HepG2 (cell line): Measurements from ENCODE around the gene GRHPR. TPM values are rescaled to one million over a fixed set of nuclear protein-coding genes. Genes with fewer than 3 reads are reported as not detected.

Experiments
- AGO1 ChIP-seq: fragments of 200-400 bp; formaldehyde crosslinking; IDR thresholded peaks from 2 replicates; pipeline ENCODE4 v1.6.1; 2017; ENCODE audit warnings: mild to moderate bottlenecking, low read depth, low read length, moderate library complexity; ENCODE audit not compliant: poor library complexity, severe bottlenecking
- BCLAF1 ChIP-seq: fragments of 450-650 bp; IDR thresholded peaks from 2 replicates; pipeline ENCODE4 v1.6.1; 2017; ENCODE audit warnings: mild to moderate bottlenecking
- EZH2 ChIP-seq: conservative IDR thresholded peaks from 2 replicates; pipeline ENCODE4 v1.6.1; 2012; ENCODE audit warnings: mild to moderate bottlenecking, low read depth, low read length, moderate library complexity
- GATAD2A ChIP-seq: IDR thresholded peaks from 2 replicates; pipeline ENCODE4 v1.6.1; 2016
- HIC2 ChIP-seq: sonication (generic); formaldehyde crosslinking; IDR thresholded peaks from 2 replicates; pipeline ENCODE4 v1.9.0; 2022; ENCODE audit warnings: low read depth, missing genetic modification reagents
- HNF1B ChIP-seq: sonication (generic); formaldehyde crosslinking; IDR thresholded peaks from 2 replicates; pipeline ENCODE4 v1.5.1; 2020; ENCODE audit warnings: mild to moderate bottlenecking, moderate library complexity, missing genetic modification reagents
- HOMEZ ChIP-seq: IDR thresholded peaks from 2 replicates; pipeline ENCODE4 v1.6.1; 2016; ENCODE audit warnings: low read depth
- JUNB ChIP-seq: sonication (generic); formaldehyde crosslinking; IDR thresholded peaks from 2 replicates; pipeline ENCODE4 v1.8.0; 2022; ENCODE audit warnings: missing genetic modification reagents, mild to moderate bottlenecking, borderline replicate concordance
- NFE2L2 ChIP-seq: fragments of 150-350 bp; IDR thresholded peaks from 2 replicates; pipeline ENCODE4 v1.6.1; 2014; ENCODE audit warnings: low read length
- NKX3-1 ChIP-seq: sonication (generic); formaldehyde crosslinking; IDR thresholded peaks from 2 replicates; pipeline ENCODE4 v1.5.0; 2020; ENCODE audit warnings: missing genetic modification reagents
- PITX1 ChIP-seq: sonication (generic); formaldehyde crosslinking; IDR thresholded peaks from 2 replicates; pipeline ENCODE4 v1.5.1; 2020; ENCODE audit warnings: mild to moderate bottlenecking, missing genetic modification reagents
- RBM22 ChIP-seq: fragments of 200-400 bp; formaldehyde crosslinking; optimal IDR thresholded peaks from 2 replicates; pipeline ENCODE3; 2017; ENCODE audit warnings: mild to moderate bottlenecking, low read length, moderate library complexity
- SRSF1 ChIP-seq: fragments of 200-400 bp; formaldehyde crosslinking; optimal IDR thresholded peaks from 2 replicates; pipeline ENCODE3; 2017; ENCODE audit warnings: mild to moderate bottlenecking, low read depth, low read length, moderate library complexity
- ZNF251 ChIP-seq: sonication (generic); formaldehyde crosslinking; IDR thresholded peaks from 2 replicates; pipeline ENCODE4 v1.9.0; 2021; ENCODE audit warnings: mild to moderate bottlenecking, missing genetic modification reagents
- ZNF275 ChIP-seq: sonication (generic); formaldehyde crosslinking; IDR thresholded peaks from 2 replicates; pipeline ENCODE4 v1.8.0; 2022; ENCODE audit warnings: missing genetic modification reagents, mild to moderate bottlenecking, inconsistent platforms, borderline replicate concordance
- ZNF563 ChIP-seq: sonication (generic); formaldehyde crosslinking; IDR thresholded peaks from 2 replicates; pipeline ENCODE4 v1.8.0; 2022; ENCODE audit warnings: mild to moderate bottlenecking, moderate library complexity, missing genetic modification reagents
- ZNF704 ChIP-seq: sonication (generic); formaldehyde crosslinking; IDR thresholded peaks from 2 replicates; pipeline ENCODE4 v1.8.1; 2023; ENCODE audit warnings: mild to moderate bottlenecking, inconsistent platforms, moderate library complexity, missing genetic modification reagents, borderline replicate concordance
- ZNF83 ChIP-seq: sonication (generic); formaldehyde crosslinking; IDR thresholded peaks from 2 replicates; pipeline ENCODE4 v1.4.0; 2020; ENCODE audit warnings: missing genetic modification reagents, mild to moderate bottlenecking, borderline replicate concordance
- ZNF850 ChIP-seq: sonication (generic); formaldehyde crosslinking; conservative IDR thresholded peaks from 2 replicates; pipeline ENCODE4 v1.9.0; 2021; ENCODE audit warnings: mild to moderate bottlenecking, missing genetic modification reagents
- polyA plus RNA-seq, 8 experiments: library from polyadenylated mRNA; depleted of rRNA in 3 of 8; stranded (reverse) in 7 of 8; unstranded in 1 of 8; fragments of >200 nt; fragmentation: Illumina TruSeq in 4 of 8; extraction: Trizol in 4 of 8; gene quantifications; 2 replicates each; pipeline versions ENCODE4 v1.2.1 to v1.2.3, GENCODE V29; 2011 to 2016; ENCODE audit warnings: low read depth in 4 of 8, missing spikeins in 1 of 8, mixed read lengths in 1 of 8; ENCODE audit not compliant: insufficient read depth in 1 of 8
- total RNA-seq, 5 experiments: library from RNA; depleted of rRNA; stranded (reverse); fragments of >200 nt; fragmentation: Illumina TruSeq; extraction: Trizol; gene quantifications; 2 replicates each; pipeline ENCODE4 v1.2.3, GENCODE V29; 2016; ENCODE audit warnings: low read depth in 1 of 5

Gene GRHPR
- total and polyA plus RNA-seq, 2 of the 13 experiments (the other 11 are each of a cell fraction or from before 2014, with no cell fraction given): 113 to 115 TPM

- peak; percentile 54; the same call in 1 of the 2 replicates for TF ChIP-seq HNF1B
- TF ChIP-seq SRSF1: no peak
- peak; percentile 74 for TF ChIP-seq GATAD2A
- no peak for TF ChIP-seq ZNF275 (CRISPR knock-in tag)
- no peak for TF ChIP-seq NFE2L2
- TF ChIP-seq EZH2: no peak
- TF ChIP-seq ZNF563 (CRISPR knock-in tag): no peak
- no peak for TF ChIP-seq ZNF251 (CRISPR knock-in tag)
- peak; percentile 47; the same call in 1 of the 2 replicates for TF ChIP-seq HIC2 (CRISPR knock-in tag)
- TF ChIP-seq ZNF850 (CRISPR knock-in tag): no peak
- TF ChIP-seq PITX1: 0 out of 2 replicates have a peak, but pooled peaks have one; percentile 33
- no peak for TF ChIP-seq BCLAF1
- TF ChIP-seq HOMEZ: peak; percentile 65; the same call in 1 of the 2 replicates
- TF ChIP-seq ZNF83: no peak
- no peak for TF ChIP-seq AGO1
- TF ChIP-seq JUNB (CRISPR knock-in tag): no peak
- no peak for TF ChIP-seq NKX3-1
- TF ChIP-seq RBM22: no peak
- TF ChIP-seq ZNF704 (CRISPR knock-in tag): no peak
Observed at GRCh38 chr9:37415011-37415719, 7.3 kb upstream of the GRHPR start (continued).
